Loucy (cell line): ENCODE data around the gene CA5A.
"Not testable (repeated sequence)": the region's sequence is repeated elsewhere in the genome, so short reads cannot be mapped to it uniquely, and the experiment has no call there.

Experiments used
- H2AFZ ChIP-seq: fragments of 200-600 bp; sonication (generic); 2 replicates; pipeline ENCODE4 v1.6.0; 2016; ENCODE audit warnings: antibody characterized with exemption, mild to moderate bottlenecking, low read length, moderate library complexity
- H3F3A ChIP-seq: fragments of 200-600 bp; 2 replicates; pipeline ENCODE4 v1.6.0; 2016; ENCODE audit warnings: antibody characterized with exemption, low read depth, mild to moderate bottlenecking
- H3K27me3 ChIP-seq: fragments of 200-600 bp; sonication (generic); 2 replicates; pipeline ENCODE4 v1.6.1; 2014; ENCODE audit warnings: low read length, mild to moderate bottlenecking; ENCODE audit not compliant: insufficient read depth, poor library complexity, severe bottlenecking
- H3K36me3 ChIP-seq: fragments of 200-600 bp; sonication (generic); 2 replicates; pipeline ENCODE4 v1.6.1; 2016; ENCODE audit warnings: low read length; ENCODE audit not compliant: insufficient read depth
- H3K4me1 ChIP-seq: fragments of 200-600 bp; sonication (generic); 2 replicates; pipeline ENCODE4 v1.5.1; 2014; ENCODE audit warnings: low read length, mild to moderate bottlenecking; ENCODE audit not compliant: insufficient read depth, poor library complexity, severe bottlenecking
- H3K4me2 ChIP-seq: fragments of 200-600 bp; sonication (generic); 2 replicates; pipeline ENCODE4 v1.6.0; 2014; ENCODE audit warnings: antibody characterized with exemption, low read length, low read depth, mild to moderate bottlenecking; ENCODE audit not compliant: poor library complexity, severe bottlenecking
- H3K4me3 ChIP-seq: fragments of 200-600 bp; sonication (generic); 2 replicates; pipeline ENCODE4 v1.5.1; 2014; ENCODE audit warnings: low read length, mild to moderate bottlenecking, mixed read lengths; ENCODE audit not compliant: poor library complexity, severe bottlenecking
- H3K79me2 ChIP-seq: fragments of 200-600 bp; sonication (generic); 2 replicates; pipeline ENCODE4 v1.6.1; 2014; ENCODE audit warnings: low read length; ENCODE audit not compliant: insufficient read depth
- H3K9ac ChIP-seq: fragments of 200-600 bp; sonication (generic); 2 replicates; pipeline ENCODE4 v1.6.0; 2014; ENCODE audit warnings: mild to moderate bottlenecking, low read depth, low read length, moderate library complexity; ENCODE audit not compliant: poor library complexity, severe bottlenecking
- H3K9me2 ChIP-seq: fragments of 200-600 bp; sonication (generic); replicated peaks from 2 replicates; pipeline ENCODE4 v1.6.1; 2016; ENCODE audit warnings: low read depth, low read length, mixed read lengths
- H3K9me3 ChIP-seq: fragments of 200-600 bp; sonication (generic); 2 replicates; pipeline ENCODE4 v1.6.1; 2014; ENCODE audit warnings: mild to moderate bottlenecking, antibody characterized with exemption, low read length, low read depth; ENCODE audit not compliant: insufficient read depth
- H4K20me1 ChIP-seq: fragments of 200-600 bp; sonication (generic); 2 replicates; pipeline ENCODE4 v1.6.0; 2014; ENCODE audit warnings: antibody characterized with exemption, low read length, mild to moderate bottlenecking; ENCODE audit not compliant: insufficient read depth, poor library complexity, severe bottlenecking
- CTCF ChIP-seq: fragments of 200-600 bp; sonication (generic); conservative IDR thresholded peaks from 2 replicates; pipeline ENCODE4 v1.5.1; 2014; ENCODE audit warnings: mild to moderate bottlenecking, antibody characterized with exemption, low read length
- EZH2phosphoT487 ChIP-seq: fragments of 200-600 bp; IDR thresholded peaks from 2 replicates; pipeline ENCODE4 v1.6.1; 2018; ENCODE audit warnings: antibody characterized with exemption, mild to moderate bottlenecking, moderate library complexity, borderline replicate concordance

Gene CA5A

DNA sequence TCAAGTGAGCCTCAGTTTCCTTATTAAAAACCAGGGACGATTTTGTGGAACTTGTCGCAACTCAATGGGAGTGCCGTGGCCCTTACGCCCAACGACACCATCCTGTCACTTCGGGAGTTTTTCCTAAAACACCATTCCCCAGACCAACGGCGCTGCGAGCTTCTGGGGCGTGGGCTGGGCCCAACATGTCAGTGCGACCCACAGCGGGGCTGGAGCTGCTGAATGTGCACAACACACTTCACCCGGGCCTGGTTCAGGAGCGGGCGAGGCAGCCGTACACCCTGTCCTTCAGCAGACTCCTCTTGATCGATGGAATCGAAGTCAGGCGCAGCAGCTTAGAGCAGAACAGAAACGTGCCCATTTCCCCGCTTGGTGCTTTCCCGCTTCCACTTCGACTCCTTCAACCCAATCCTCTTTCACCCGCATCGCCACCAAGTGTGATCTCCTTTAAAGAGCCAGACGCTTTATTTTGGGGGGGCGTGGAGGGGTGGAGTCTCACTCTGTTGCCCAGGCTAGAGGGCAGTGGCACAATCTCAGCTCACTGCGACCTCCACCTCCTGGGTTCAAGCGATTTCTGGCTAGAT, 53.8 kb downstream of the CA5A start:
- Histone ChIP-seq H3F3A (no peaks in the 10 kb centered on the region), H3K9me2 (no peaks in the 10 kb centered on the region), H3K27me3 (no peaks in the 10 kb centered on the region), H3K9me3 (no peaks in the 10 kb centered on the region), H3K36me3 (no peaks in the 10 kb centered on the region), H2AFZ (no peak overlapping the region), H3K4me1 (no peaks in the 10 kb centered on the region), H3K4me3 (no peak overlapping the region), H4K20me1 (no peaks in the 10 kb centered on the region), H3K9ac (no peak overlapping the region), H3K79me2 (no peaks in the 10 kb centered on the region), H3K4me2 (no peak overlapping the region)
- TF ChIP-seq CTCF, result no peak
- no peak for TF ChIP-seq EZH2phosphoT487

- no peaks in the 10 kb centered on the region for H4K20me1 ChIP-seq
- no peaks in the 10 kb centered on the region for H3K9me3 ChIP-seq
- H3F3A ChIP-seq, result no peaks in the 10 kb centered on the region
- H3K27me3 ChIP-seq, result no peaks in the 10 kb centered on the region
- no peaks in the 10 kb centered on the region for H3K9me2 ChIP-seq
- H3K36me3 ChIP-seq, result no peaks in the 10 kb centered on the region
- no peaks in the 10 kb centered on the region for H3K79me2 ChIP-seq
- no peak overlapping the region for H3K4me2 ChIP-seq
- no peak for TF ChIP-seq CTCF
- no peak for TF ChIP-seq EZH2phosphoT487
- H3K4me1 ChIP-seq, result no peaks in the 10 kb centered on the region
- H3K4me3 ChIP-seq, result no peak overlapping the region
- H3K9ac ChIP-seq, result no peak overlapping the region
- H2AFZ ChIP-seq, result no peak overlapping the region
These were observed 54.8 kb downstream of the CA5A start for GRCh38 chr16:87881324-87882200.

- H3K27me3 ChIP-seq, result no peaks in the 10 kb centered on the region
- TF ChIP-seq EZH2phosphoT487 (no peak), CTCF (no peak)
- no peak overlapping the region for H3K4me2 ChIP-seq
- H3K4me3 ChIP-seq, result no peak overlapping the region
- H3K9me2 ChIP-seq, result no peaks in the 10 kb centered on the region
- H3K79me2 ChIP-seq, result no peaks in the 10 kb centered on the region
- H4K20me1 ChIP-seq, result no peaks in the 10 kb centered on the region
- H3K9ac ChIP-seq, result no peak overlapping the region
- no peaks in the 10 kb centered on the region for H3F3A ChIP-seq
- H3K9me3 ChIP-seq, result no peaks in the 10 kb centered on the region
- no peaks in the 10 kb centered on the region for H3K36me3 ChIP-seq
- H2AFZ ChIP-seq, result no peak overlapping the region
- no peaks in the 10 kb centered on the region for H3K4me1 ChIP-seq
These were observed 56.1 kb downstream of the CA5A start for GRCh38 chr16:87880117-87880696.

DNA sequence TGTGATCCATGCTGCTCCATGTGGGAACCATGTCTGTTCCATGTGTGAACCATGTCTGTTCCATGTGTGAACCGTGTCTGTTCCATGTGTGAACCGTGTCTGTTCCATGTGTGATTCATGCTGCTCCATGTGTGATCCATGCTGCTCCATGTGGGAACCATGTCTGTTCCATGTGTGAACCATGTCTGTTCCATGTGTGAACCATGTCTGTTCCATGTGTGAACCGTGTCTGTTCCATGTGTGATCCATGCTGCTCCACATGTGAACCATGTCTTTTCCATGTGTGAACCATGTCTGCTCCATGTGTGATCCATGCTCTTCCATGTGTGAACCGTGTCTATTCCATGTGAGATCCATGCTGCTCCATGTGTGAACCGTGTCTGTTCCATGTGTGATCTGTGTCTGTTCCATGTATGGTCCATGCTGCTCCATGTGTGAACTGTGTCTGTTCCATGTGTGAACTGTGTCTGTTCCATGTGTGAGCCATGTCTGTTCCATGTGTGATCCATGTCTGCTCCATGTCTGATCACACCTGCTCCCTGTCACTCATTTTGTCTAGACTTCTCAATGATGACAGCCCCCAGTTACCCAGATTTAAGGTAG, 56.8 kb downstream of the CA5A start:
- H3K4me3 ChIP-seq, H4K20me1 ChIP-seq, H3K9ac ChIP-seq, H2AFZ ChIP-seq, H3K9me3 ChIP-seq, H3K27me3 ChIP-seq, H3F3A ChIP-seq, H3K4me2 ChIP-seq, H3K79me2 ChIP-seq, H3K9me2 ChIP-seq, H3K4me1 ChIP-seq, H3K36me3 ChIP-seq: not testable (repeated sequence)
